GM12872 (cell line): ENCODE data around the gene SERINC5.

Experiments
- CTCF ChIP-seq: IDR thresholded peaks from 3 replicates; pipeline ENCODE4 v1.5.1; 2011; ENCODE audit warnings: low read depth, mild to moderate bottlenecking, low read length, moderate library complexity; ENCODE audit not compliant: insufficient read depth

The SERINC5 gene

DNA sequence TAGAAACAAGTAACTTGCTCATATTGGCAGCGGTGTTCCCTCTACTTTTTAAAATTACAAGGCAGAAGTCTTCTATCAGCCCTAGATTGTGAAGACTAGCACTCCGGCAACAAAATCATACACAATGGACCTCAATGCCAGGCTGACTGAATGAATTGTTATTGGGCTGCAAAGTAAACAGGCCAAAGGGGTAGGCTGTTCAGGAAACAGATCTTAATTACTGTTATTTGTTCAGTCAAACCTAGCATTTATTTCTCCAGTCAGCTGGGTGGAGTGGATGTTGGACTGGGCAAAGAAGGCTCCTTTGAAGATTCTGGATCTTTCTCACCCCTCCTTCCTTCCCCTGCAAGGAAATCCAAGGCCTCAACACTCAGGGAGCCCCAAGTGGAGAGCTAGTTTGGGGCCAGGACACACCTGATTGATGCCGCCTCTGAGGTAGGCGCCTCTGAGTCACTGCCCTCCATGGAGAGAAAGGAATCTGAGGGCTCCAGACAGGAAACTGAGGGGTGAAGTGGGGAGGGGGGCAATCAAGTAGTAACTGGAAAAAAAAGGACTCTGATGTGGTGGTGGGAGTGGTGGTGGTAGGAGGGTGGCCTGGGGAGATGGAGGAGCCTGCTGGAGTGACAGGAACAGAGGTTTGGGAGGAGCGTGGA lies 35.5 kb downstream of the SERINC5 start:
- no peak for TF ChIP-seq CTCF

DNA sequence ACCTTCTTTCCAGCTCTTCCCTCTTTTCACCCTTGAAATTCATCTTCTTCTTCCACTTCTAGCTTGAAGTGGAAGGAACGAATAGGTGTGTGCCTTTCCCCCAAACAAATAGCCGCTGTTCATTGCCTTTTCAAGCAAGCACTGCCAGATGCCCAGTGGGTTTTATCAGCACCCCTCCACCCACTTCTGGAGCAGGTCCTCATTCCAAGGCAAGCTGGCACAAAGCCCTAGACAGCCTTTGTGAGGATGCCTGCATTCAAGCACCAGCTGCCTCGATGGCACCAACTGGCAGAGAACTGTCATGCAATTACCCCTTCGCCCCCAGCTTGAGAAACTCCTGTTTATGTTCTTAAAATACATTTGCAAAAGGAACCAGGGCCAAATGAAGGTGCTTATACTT lies 36.5 kb downstream of the SERINC5 start:
- no peak for TF ChIP-seq CTCF

DNA sequence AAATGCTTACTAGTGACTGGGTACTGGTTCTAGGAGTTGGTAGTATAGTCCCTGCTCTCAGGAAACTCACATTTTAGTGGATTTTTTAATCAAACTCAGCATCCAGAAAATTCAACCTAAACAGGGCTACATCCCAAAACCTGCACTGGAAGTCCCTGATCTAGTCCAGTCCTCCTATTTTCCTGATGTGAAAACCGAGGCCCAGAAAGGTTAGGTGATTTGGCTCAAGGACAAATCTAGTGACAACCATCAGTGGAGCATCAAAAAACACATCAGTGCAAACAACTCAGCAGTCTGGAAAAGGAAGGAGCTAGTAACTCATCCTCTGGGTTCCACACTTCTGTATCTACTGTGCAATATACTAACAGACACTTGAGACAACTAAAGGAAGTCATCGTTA lies 38.2 kb downstream of the SERINC5 start:
- no peak for TF ChIP-seq CTCF

- no peak for TF ChIP-seq CTCF
Measured at GRCh38 chr5:80216753-80217596, 38.9 kb downstream of the SERINC5 start.

- no peak for TF ChIP-seq CTCF
Measured at GRCh38 chr5:80216096-80216495, 39.8 kb downstream of the SERINC5 start.

- no peak for TF ChIP-seq CTCF
Measured at GRCh38 chr5:80215523-80215922, 40.3 kb downstream of the SERINC5 start.

- no peak for TF ChIP-seq CTCF
Measured at GRCh38 chr5:80213466-80213865, 42.4 kb downstream of the SERINC5 start.
